OCI-LY3 (cell line): ENCODE measurements around the gene NDST1.

Experiments
- EZH2phosphoT487 ChIP-seq: fragments of 200-600 bp; shearing (Covaris generic); IDR thresholded peaks from 2 replicates; pipeline ENCODE4 v1.6.1; 2018; ENCODE audit warnings: antibody characterized with exemption, mixed run types, low read depth
- TF ChIP-seq, protein P1 (sequence below): fragments of 200-600, 300-600 bp; sonication (generic); IDR thresholded peaks from 2 replicates; pipeline ENCODE4 v1.5.1; 2014; ENCODE audit warnings: antibody characterized with exemption, low read length, low read depth

DNA sequence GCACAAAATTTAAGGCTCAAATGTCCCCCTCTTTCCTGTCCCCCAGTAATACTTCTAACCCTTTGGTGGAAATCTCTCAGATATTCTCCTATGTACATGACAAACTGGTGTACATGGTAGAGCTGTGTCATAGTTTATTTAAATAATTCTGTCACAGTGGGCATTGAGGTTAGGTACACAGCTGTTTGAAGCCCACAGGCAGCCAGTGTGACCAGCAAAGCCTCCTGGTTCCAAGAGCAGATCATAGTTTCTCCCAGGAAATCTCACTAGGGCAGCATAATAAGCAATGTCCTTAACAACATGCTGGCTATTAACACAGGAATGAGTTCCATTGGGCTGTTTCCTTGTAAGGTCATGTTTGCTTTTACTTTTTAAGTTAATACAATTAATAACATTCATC lies 63.9 kb downstream of the NDST1 start:
- TF ChIP-seq, protein P1, sequence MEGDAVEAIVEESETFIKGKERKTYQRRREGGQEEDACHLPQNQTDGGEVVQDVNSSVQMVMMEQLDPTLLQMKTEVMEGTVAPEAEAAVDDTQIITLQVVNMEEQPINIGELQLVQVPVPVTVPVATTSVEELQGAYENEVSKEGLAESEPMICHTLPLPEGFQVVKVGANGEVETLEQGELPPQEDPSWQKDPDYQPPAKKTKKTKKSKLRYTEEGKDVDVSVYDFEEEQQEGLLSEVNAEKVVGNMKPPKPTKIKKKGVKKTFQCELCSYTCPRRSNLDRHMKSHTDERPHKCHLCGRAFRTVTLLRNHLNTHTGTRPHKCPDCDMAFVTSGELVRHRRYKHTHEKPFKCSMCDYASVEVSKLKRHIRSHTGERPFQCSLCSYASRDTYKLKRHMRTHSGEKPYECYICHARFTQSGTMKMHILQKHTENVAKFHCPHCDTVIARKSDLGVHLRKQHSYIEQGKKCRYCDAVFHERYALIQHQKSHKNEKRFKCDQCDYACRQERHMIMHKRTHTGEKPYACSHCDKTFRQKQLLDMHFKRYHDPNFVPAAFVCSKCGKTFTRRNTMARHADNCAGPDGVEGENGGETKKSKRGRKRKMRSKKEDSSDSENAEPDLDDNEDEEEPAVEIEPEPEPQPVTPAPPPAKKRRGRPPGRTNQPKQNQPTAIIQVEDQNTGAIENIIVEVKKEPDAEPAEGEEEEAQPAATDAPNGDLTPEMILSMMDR, result no peak
- TF ChIP-seq EZH2phosphoT487, result no peak
